Activated CD4-positive, alpha-beta T cell treated with anti-CD3 and anti-CD28 coated beads, Interleukin-2, amount 50 U/mL, for 24 hours (primary cell): ENCODE results near the gene ATP6V0D1.
"Not testable (repeated sequence)": the region's sequence is repeated elsewhere in the genome, so short reads cannot be mapped to it uniquely, and the experiment has no call there.

Source experiments
- DNase-seq, 2 donors: peaks; one replicate each; pipeline ENCODE4 v3.0.0-alpha.2; 2020; ENCODE audit warnings: low read depth in 1 of 2, low spot score in 1 of 2

ATP6V0D1 gene

GRCh38 chr16:67504031-67505021, 23.4 kb upstream of the ATP6V0D1 start:
- DNase-seq = no peak

- DNase-seq = no peak
Observed at GRCh38 chr16:67499106-67499505, 18.1 kb upstream of the ATP6V0D1 start.

GRCh38 chr16:67490335-67491096, 9.6 kb upstream of the ATP6V0D1 start:
- no peak for DNase-seq

GRCh38 chr16:67489401-67490083, 8.6 kb upstream of the ATP6V0D1 start:
- DNase-seq = no peak

- not testable (repeated sequence) for DNase-seq
Observed at GRCh38 chr16:67487561-67487960, 6.6 kb upstream of the ATP6V0D1 start.

GRCh38 chr16:67486805-67487204, 5.8 kb upstream of the ATP6V0D1 start:
- DNase-seq = no peak

- DNase-seq = no peak
Observed at GRCh38 chr16:67483731-67484525, 3.0 kb upstream of the ATP6V0D1 start.

GRCh38 chr16:67483150-67483549, 2.2 kb upstream of the ATP6V0D1 start, which contains the start of gene AGRP:
TSS of gene AGRP (minus strand) at chr16:67483547. CDS start at chr16:67483398, 149 bp downstream.
- DNase-seq = no peak

- DNase-seq = no peak
Observed at GRCh38 chr16:67482233-67482924, 1.4 kb upstream of the ATP6V0D1 start.

GRCh38 chr16:67481561-67482232, 740 bp upstream of the ATP6V0D1 start:
- peak in 1 of 2 donors; percentile 38 for DNase-seq

GRCh38 chr16:67477960-67478554, 2.9 kb downstream of the ATP6V0D1 start:
- DNase-seq = no peak

GRCh38 chr16:67474551-67475455, 6.2 kb downstream of the ATP6V0D1 start:
- DNase-seq = no peak

GRCh38 chr16:67471758-67472384, 9.1 kb downstream of the ATP6V0D1 start:
- no peak for DNase-seq

- no peak for DNase-seq
Observed at GRCh38 chr16:67470359-67470758, 10.6 kb downstream of the ATP6V0D1 start.

GRCh38 chr16:67468731-67469130, 12.2 kb downstream of the ATP6V0D1 start:
- no peak for DNase-seq

GRCh38 chr16:67466581-67466980, 14.4 kb downstream of the ATP6V0D1 start:
- DNase-seq = no peak

GRCh38 chr16:67464565-67464964, 16.4 kb downstream of the ATP6V0D1 start:
- no peak for DNase-seq
